K562 (cell line): Measurements from ENCODE around the gene RUNX1. TPM values are rescaled to one million over a fixed set of nuclear protein-coding genes. Genes with fewer than 3 reads are reported as not detected.

Experiments
- CBX8 ChIP-seq: fragments of 200-600 bp; sonication (generic); IDR thresholded peaks from 2 replicates; pipeline ENCODE4 v1.6.1; 2012; ENCODE audit warnings: borderline replicate concordance, mixed run types, low read depth, mild to moderate bottlenecking, moderate library complexity, mixed read lengths, low read length, control low read depth, inconsistent platforms; ENCODE audit not compliant: poor library complexity, severe bottlenecking; ENCODE audit errors: extremely low read depth
- EP300 ChIP-seq: IDR thresholded peaks from 2 replicates; pipeline ENCODE4 v1.6.1; 2012; ENCODE audit warnings: low read length, improper control_type of control experiment
- FOXA1 ChIP-seq: fragments of 450-650 bp; IDR thresholded peaks from 2 replicates; pipeline ENCODE4 v1.6.1; 2016; ENCODE audit warnings: mild to moderate bottlenecking, borderline replicate concordance
- HNRNPLL ChIP-seq: fragments of 200-400 bp; formaldehyde crosslinking; IDR thresholded peaks from 2 replicates; pipeline ENCODE4 v1.6.1; 2017; ENCODE audit warnings: low read length, low read depth, mild to moderate bottlenecking; ENCODE audit not compliant: poor library complexity, severe bottlenecking
- L3MBTL2 ChIP-seq: fragments of 450-650 bp; IDR thresholded peaks from 2 replicates; pipeline ENCODE4 v1.6.1; 2016; ENCODE audit warnings: mild to moderate bottlenecking, moderate library complexity
- MTA2 ChIP-seq: fragments of 450-650 bp; IDR thresholded peaks from 2 replicates; pipeline ENCODE4 v1.6.1; 2016; ENCODE audit warnings: low read depth
- POU5F1 ChIP-seq: fragments of 150-350 bp; IDR thresholded peaks from 2 replicates; pipeline ENCODE4 v1.6.1; 2014; ENCODE audit warnings: borderline replicate concordance, low read length, low read depth, mild to moderate bottlenecking; ENCODE audit not compliant: partially characterized antibody
- PPARD ChIP-seq: fragments of 250-450 bp; sonication (Bioruptor Pico); IDR thresholded peaks from 2 replicates; pipeline ENCODE4 v1.8.0; 2022; ENCODE audit warnings: inconsistent platforms, mild to moderate bottlenecking, moderate library complexity
- RBFOX2 ChIP-seq: fragments of 200-400 bp; formaldehyde crosslinking; IDR thresholded peaks from 2 replicates; pipeline ENCODE4 v1.6.1; 2017; ENCODE audit warnings: low read depth, mild to moderate bottlenecking, low read length, moderate library complexity
- SMAD2 ChIP-seq: fragments of 150-350 bp; IDR thresholded peaks from 2 replicates; pipeline ENCODE4 v1.6.1; 2014; ENCODE audit warnings: low read depth, mild to moderate bottlenecking, low read length
- TEAD1 ChIP-seq, 2 experiments: fragments of 450-650 bp in 1 of 2; sonication (generic) in 1 of 2; formaldehyde crosslinking; IDR thresholded peaks; 2 replicates each; pipeline versions ENCODE4 v1.4.0 to v1.8.0; 2020 to 2022; ENCODE audit warnings: mild to moderate bottlenecking in 2 of 2, missing genetic modification reagents in 1 of 2
- ZBTB1 ChIP-seq: sonication (generic); formaldehyde crosslinking; IDR thresholded peaks from 2 replicates; pipeline ENCODE4 v1.8.1; 2023; ENCODE audit warnings: missing genetic modification reagents, low read depth, mild to moderate bottlenecking, borderline replicate concordance
- ZNF592 ChIP-seq: fragments of 450-650 bp; IDR thresholded peaks from 2 replicates; pipeline ENCODE4 v1.6.1; 2017; ENCODE audit warnings: antibody characterized with exemption, mild to moderate bottlenecking
- ZNF766 ChIP-seq: fragments of 200-800 bp; sonication (Bioruptor generic); conservative IDR thresholded peaks from 2 replicates; pipeline ENCODE4 v1.6.1; 2016; ENCODE audit warnings: missing genetic modification characterization, missing compliant biosample characterization
- polyA plus RNA-seq, 8 experiments: library from polyadenylated mRNA; depleted of rRNA in 4 of 8; stranded (reverse) in 5 of 8; unstranded in 3 of 8; fragments of >200 nt; fragmentation: Nextera tagmentation in 2 of 8; fragmentation: Illumina TruSeq in 1 of 8; extraction: Ambion mirVana in 2 of 8; extraction: Trizol in 1 of 8; gene quantifications; 2 replicates each; pipeline versions ENCODE4 v1.2.1 to v1.2.3, GENCODE V29; 2011 to 2014; ENCODE audit warnings: inconsistent platforms in 1 of 8, missing spikeins in 1 of 8
- total RNA-seq, 7 experiments: library from RNA; depleted of rRNA in 6 of 7; stranded (reverse); fragments of >200 nt in 6 of 7; fragmentation: Illumina TruSeq in 2 of 7; extraction: Trizol in 2 of 7; gene quantifications; 2 replicates each; pipeline versions ENCODE4 v1.2.1 to v1.2.3, GENCODE V29; 2011 to 2021; ENCODE audit warnings: low replicate concordance in 1 of 7
- TF ChIP-seq, protein P1 (sequence below): fragments of 250-450 bp; sonication (Bioruptor Pico); IDR thresholded peaks from 2 replicates; pipeline ENCODE4 v1.4.0; 2020
- TF ChIP-seq, protein P2 (sequence below), 2 experiments: fragments of 450-650 bp; conservative IDR thresholded peaks; 2 replicates each; pipeline ENCODE4 v1.6.1; 2017; ENCODE audit warnings: mild to moderate bottlenecking in 2 of 2, moderate library complexity in 2 of 2
- TF ChIP-seq, protein P3 (sequence below): IDR thresholded peaks from 2 replicates; pipeline ENCODE4 v1.6.1; 2011; ENCODE audit not compliant: insufficient read length; ENCODE audit errors: extremely low read depth

RUNX1 gene
- total and polyA plus RNA-seq, 9 of the 15 experiments (the other 6 are each of a cell fraction or from before 2014, with no cell fraction given), result 2.2 to 68.6 (median 17.8) TPM

DNA sequence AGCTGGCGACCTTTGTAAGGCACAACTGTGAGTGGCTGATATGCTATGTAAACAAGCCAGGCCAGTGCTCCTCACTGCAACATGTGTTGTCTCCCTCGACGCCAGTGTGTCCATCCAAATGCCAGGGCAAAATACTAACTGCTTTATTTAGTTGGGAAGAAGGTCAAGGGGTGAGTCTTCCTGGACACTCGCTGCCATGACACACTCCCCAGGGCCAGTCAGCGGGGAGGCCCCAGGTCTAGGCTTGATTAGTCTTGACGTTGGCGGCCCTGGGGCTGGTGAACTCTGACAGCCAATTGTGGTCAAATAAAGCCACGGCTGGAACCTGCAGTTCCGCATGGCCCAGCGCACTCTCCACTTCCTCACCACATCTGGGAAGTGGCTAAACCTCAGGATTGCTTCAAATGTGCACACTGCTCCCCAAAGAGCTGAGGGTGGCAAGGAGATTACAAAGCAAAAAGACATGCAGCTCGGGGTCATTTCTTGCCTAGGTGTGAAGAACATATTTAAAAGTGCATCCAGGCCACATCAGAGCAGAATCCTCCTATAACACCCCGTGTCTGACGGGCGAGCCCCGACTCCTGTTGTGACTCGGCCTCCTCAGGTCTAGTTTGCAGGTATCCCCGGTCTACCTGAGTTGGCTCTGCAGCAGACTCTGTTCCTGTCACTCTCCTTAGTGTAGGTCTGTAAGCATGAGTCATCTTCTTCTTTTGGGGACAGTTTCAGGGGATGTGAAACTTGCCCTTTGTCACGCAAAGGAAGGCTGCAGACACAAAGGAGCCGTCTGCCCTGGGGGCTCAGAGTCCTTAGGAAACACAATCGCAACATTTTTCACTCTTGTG, 183.5 kb downstream of the RUNX1 start (continued):
- TF ChIP-seq, protein P1, sequence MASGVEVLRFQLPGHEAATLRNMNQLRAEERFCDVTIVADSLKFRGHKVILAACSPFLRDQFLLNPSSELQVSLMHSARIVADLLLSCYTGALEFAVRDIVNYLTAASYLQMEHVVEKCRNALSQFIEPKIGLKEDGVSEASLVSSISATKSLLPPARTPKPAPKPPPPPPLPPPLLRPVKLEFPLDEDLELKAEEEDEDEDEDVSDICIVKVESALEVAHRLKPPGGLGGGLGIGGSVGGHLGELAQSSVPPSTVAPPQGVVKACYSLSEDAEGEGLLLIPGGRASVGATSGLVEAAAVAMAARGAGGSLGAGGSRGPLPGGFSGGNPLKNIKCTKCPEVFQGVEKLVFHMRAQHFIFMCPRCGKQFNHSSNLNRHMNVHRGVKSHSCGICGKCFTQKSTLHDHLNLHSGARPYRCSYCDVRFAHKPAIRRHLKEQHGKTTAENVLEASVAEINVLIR, result no peak
- TF ChIP-seq TEAD1 (CRISPR knock-in tag; IDR thresholded peaks at IDR 0.05), result no peak
- no peak for TF ChIP-seq SMAD2
- no peak for TF ChIP-seq PPARD (CRISPR knock-in tag)
- no peak for TF ChIP-seq HNRNPLL
- no peak for TF ChIP-seq POU5F1
- TF ChIP-seq L3MBTL2, result peak; percentile 88
- TF ChIP-seq, protein P2, sequence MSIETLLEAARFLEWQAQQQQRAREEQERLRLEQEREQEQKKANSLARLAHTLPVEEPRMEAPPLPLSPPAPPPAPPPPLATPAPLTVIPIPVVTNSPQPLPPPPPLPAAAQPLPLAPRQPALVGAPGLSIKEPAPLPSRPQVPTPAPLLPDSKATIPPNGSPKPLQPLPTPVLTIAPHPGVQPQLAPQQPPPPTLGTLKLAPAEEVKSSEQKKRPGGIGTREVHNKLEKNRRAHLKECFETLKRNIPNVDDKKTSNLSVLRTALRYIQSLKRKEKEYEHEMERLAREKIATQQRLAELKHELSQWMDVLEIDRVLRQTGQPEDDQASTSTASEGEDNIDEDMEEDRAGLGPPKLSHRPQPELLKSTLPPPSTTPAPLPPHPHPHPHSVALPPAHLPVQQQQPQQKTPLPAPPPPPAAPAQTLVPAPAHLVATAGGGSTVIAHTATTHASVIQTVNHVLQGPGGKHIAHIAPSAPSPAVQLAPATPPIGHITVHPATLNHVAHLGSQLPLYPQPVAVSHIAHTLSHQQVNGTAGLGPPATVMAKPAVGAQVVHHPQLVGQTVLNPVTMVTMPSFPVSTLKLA (conservative IDR thresholded peaks at IDR 0.05), result peak in 1 of 2 experiments; percentile 37; a peak in 1 of 4 replicates
- TF ChIP-seq RBFOX2, result 0 out of 2 replicates have a peak, but pooled peaks have one; percentile 30
- TF ChIP-seq, protein P3, sequence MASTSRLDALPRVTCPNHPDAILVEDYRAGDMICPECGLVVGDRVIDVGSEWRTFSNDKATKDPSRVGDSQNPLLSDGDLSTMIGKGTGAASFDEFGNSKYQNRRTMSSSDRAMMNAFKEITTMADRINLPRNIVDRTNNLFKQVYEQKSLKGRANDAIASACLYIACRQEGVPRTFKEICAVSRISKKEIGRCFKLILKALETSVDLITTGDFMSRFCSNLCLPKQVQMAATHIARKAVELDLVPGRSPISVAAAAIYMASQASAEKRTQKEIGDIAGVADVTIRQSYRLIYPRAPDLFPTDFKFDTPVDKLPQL, result no peak
- TF ChIP-seq CBX8, result no peak
- TF ChIP-seq FOXA1, result 0 out of 2 replicates have a peak, but pooled peaks have one; percentile 54
- no peak for TF ChIP-seq MTA2
- peak; percentile 85 for TF ChIP-seq ZBTB1 (CRISPR knock-in tag)
- no peak for TF ChIP-seq EP300
- no peak for TF ChIP-seq ZNF766 (CRISPR knock-in tag)
- peak; percentile 77 for TF ChIP-seq ZNF592
